ENCODE data around the gene RWDD2A.
A peak's percentile ranks its signal among the peaks of the same experiment; 100 is the strongest.
"Not testable (repeated sequence)": the region's sequence is repeated elsewhere in the genome, so short reads cannot be mapped to it uniquely, and the experiment has no call there.

RWDD2A gene

GRCh38 chr6:83192871-83193746 lies at the start of gene RWDD2A, which contains the start of gene PGM3:
RWDD2A (plus strand) TSS chr6:83193357; CDS start chr6:83194452, 1,095 bp downstream.
PGM3 (minus strand) TSS chr6:83193265; CDS start chr6:83191012, 2,253 bp downstream.
- peak; percentile 53 to 87 (median 72) for DNase-seq

DNA sequence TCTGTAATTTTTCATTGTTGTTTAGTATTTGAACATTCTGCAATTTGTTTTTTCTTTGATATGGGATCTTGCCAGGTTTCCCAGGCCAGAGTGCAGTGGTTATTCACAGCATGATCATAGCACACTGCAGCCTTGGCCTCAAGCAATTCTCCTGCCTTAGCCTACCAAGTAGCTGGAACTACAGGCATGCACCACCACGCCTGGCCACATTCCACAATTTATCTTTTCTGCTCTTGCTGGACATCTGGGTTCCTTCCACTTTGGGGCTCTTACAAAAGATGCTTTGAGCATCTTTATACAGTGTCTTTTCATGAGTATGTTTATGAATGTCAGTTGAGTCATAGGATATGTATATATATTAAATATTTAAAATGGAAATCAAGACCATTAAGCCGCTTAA lies 42.0 kb upstream of the RWDD2A start:
- no peak for DNase-seq

DNA sequence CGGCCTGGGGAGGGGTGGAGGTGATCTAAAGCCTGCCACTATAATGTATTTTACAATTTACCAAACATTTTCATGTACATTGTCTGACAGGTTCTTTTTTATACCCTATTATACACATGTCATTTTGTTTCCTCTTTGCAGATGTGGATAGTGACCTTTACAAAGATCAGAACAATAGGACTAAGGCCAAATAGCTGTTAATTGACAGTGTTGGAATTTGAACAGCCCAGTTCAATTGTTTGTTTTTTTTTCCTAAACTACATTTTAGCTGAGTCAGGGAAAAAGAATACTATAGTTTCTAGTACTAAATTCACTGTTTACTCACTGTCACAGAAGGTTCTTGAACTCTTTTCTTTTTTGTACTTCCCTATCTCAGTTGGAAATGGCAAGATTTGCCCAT lies 40.2 kb upstream of the RWDD2A start:
- no peak for DNase-seq

- no peak for DNase-seq
Measured at GRCh38 chr6:83153883-83154521, 39.2 kb upstream of the RWDD2A start.

DNA sequence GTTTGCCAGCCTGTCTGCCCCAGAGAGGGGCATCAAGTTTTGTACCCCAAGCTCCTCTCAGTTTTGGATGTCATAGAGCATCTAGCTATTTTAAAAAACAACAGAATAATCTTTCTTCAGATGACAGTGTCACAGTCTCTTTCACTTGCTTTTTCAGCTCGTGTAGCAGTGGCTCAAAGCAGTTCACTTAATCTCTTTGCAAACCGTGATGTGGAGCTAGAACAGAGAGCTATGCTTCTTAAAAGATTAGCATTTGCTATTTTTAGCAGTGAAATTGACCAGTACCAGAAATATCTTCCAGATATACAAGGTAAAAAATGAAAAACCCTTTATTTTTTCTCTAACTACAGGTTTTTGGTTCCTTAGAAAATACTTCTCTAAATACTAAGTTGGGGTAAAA lies 37.4 kb upstream of the RWDD2A start:
- no peak for DNase-seq

GRCh38 chr6:83160167-83160566 lies 33.0 kb upstream of the RWDD2A start:
- DNase-seq = no peak

- no peak for DNase-seq
Measured at GRCh38 chr6:83167726-83168278, 25.4 kb upstream of the RWDD2A start.

GRCh38 chr6:83168556-83168955 lies 24.6 kb upstream of the RWDD2A start:
- no peak for DNase-seq

- DNase-seq = no peak
Measured at GRCh38 chr6:83169106-83169505, 24.1 kb upstream of the RWDD2A start.

DNA sequence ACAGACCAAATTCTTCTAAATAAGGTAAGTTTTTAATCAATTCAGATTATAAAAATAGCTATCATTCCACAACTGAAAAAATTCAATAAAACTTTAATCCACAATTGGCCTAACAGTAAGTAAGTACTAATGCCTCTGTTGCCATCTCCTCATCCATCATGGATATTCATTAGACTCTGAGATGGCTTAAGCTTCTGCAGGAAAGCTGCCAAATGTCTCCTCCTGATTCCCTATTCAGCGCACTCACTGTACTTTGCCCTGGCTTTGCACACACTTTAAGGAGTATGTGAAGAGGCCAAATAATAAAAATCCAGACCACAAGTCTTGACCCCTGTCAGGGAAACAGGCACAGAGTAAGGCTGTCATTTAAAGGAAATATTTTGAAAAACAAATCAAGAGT lies 23.6 kb upstream of the RWDD2A start:
- no peak for DNase-seq

GRCh38 chr6:83176246-83176645 lies 16.9 kb upstream of the RWDD2A start:
- DNase-seq = no peak

GRCh38 chr6:83180426-83180950 lies 12.7 kb upstream of the RWDD2A start:
- no peak for DNase-seq

- DNase-seq = no peak
Measured at GRCh38 chr6:83182114-83182513, 11.0 kb upstream of the RWDD2A start.

DNA sequence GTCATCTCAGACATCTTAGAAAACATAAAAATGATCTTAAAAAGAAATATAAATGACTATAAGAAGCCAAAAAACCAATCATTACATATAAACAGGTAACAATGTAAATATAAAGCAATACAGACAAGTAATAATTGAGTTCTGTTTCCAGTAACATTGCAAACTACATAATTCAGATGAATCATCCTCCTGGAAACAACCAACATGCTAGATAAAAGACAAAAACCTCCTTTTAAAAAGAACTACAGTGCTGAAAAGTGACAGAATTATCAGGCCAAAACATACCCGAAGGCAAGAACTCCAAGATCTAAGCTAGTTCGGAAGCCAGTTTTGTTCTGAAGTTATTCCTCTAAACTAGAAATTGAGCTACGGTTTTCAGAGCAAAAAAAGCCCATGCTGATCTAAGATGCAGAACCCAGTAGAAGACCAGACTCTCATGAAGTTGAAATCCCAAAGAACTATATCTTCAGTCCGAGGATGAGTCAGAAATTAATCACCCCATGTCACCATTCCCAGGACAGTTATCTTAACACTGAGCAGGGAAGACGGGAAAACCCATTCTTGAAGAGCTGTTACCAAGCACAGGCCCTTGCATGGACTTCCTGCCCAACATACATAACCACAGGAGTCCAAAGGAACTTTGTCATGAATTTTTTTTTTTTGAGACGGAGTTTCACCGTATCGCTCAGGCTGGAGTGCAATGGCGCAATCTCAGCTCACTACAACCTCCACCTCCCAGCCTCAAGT lies 9.9 kb upstream of the RWDD2A start:
- DNase-seq = no peak

DNA sequence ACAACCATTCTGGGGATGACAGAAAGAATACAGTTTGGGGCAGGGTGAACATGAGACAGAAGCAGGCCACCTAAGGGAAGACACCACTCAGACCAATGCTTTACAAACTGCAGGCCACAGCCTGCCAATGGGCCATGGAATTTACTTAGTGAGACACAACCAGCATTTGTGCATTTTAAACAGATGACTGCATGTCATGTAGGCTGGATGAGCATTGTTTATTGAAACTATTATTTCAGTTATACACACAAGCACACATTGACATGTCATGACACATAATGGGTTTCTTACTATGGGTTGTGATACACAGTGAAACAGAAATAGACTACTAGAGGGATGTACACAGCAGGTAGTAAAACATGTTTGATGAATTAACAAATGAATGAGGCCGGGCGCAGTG lies 8.1 kb upstream of the RWDD2A start:
- DNase-seq = no peak

- DNase-seq = no peak
Measured at GRCh38 chr6:83188501-83188900, 4.7 kb upstream of the RWDD2A start.

GRCh38 chr6:83190626-83191025 lies 2.5 kb upstream of the RWDD2A start:
- DNase-seq = no peak

GRCh38 chr6:83191974-83192373 lies 1.2 kb upstream of the RWDD2A start:
- DNase-seq = not testable (repeated sequence)

DNA sequence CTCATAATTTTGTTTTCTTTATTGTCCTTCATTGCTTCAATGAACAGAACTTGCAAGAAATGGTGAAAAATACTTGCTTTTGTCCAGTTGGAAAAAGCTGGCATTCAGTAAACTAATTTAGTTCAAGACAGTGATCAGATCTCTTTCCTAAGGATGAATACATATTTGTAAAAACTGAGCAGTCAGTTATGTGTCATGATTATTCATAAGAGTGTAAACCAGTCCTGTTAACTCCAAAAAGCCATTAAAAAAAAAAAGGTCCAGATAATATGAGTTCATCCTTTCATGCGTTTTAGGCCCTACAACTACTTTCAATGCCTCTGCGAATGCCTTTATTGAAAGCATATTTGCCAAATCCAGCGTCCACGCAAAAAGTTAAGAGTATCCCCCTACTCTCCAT lies 701 bp upstream of the RWDD2A start:
- no peak for DNase-seq

DNA sequence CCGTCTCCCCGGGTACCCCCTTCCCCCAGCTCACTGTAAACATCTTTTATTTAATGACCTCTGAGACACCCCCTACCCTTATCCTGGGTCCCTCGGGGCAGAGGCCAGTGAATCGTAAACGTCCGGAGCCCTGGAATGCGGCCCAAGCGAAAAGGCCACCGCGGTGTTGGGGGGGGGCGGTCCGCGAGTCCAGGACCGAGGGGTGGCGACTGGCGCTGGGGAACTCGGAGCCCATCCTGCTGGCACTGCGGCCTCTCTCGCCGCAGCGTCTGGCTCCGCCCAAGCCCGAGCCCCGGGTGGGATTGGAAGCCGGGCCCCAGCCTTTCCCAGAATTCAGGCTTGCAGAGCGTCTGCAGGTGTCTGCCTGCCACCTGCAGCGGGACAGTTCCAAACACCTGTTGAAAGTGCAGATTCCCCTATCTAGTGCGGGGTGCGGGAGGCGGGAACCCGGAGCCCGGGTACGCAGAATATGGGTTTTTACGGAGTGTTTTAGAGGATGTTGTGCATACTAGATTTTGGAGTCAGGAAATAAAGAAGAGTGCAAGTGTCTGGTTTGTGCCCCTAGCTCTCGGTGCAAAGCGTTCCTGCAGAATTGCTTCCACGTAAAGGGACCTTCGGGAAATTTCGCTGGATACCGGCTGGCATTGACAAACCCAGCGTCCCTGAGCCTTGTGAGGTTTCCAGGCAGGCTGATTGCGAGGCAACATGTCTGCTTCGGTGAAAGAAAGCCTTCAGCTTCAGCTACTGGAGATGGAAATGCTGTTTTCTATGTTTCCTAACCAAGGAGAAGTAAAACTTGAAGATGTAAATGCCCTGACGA lies 800 bp downstream of the RWDD2A start:
- peak in 1 of 4 experiments; percentile 3 for DNase-seq

DNA sequence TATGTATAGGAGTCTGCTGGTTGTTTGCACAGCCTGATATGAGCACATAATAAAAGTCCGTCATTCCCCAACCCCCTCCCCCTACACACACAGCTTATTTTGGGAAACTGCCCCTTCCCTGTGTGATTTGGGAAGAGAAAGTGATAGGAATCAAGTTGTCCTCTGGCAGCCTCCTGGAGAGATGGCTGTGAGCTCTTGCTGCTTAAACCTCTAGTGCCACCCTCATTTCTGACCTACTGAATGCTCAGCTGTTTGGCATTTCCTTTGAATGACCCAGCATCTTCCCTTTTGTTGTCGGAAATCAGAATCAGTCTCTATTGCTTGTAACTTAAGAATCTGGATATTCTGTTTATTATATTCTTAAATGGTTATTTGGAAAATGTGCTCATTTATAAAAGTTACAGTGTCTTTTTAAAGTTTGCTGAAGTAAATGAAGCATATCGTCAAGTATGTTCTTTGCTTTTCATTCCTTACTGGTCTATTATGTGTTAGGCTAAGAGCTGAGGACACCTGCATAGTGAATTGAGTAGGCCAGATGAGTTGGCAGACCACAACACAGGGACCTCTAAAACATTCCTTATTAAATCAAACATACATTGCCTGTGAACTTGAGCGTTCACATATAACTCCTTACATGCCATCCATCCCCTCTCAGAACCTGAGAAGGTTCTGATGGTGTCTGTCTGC lies 5.5 kb downstream of the RWDD2A start:
- no peak for DNase-seq

Measured in activated naive CD4-positive, alpha-beta T cell (primary cell).